Activated T-helper 2 cell treated with anti-CD3 and anti-CD28 coated beads, Interferon-gamma antibody, Interleukin-2, Interleukin-4, amounts not matched to agents 10 μg/mL and 5 μg/mL and 100 μg/mL, durations not matched to agents 14 hours and 24 hours and 36 hours (primary cell): ENCODE results near the gene SLC17A9. TPM values are rescaled to one million over a fixed set of nuclear protein-coding genes. Genes with fewer than 3 reads are reported as not detected.

ENCODE experiments used
- DNase-seq: peaks from one replicate; pipeline ENCODE4 v3.0.0; 2021; ENCODE audit warnings: low spot score
- H3K27ac Mint-ChIP-seq: one replicate; pipeline ENCODE4 v1.8.0; 2021; ENCODE audit warnings: mixed read lengths
- H3K27me3 Mint-ChIP-seq: one replicate; pipeline ENCODE4 v1.8.0; 2021; ENCODE audit warnings: low read depth, mixed read lengths
- H3K36me3 Mint-ChIP-seq: one replicate; pipeline ENCODE4 v1.8.0; 2021; ENCODE audit warnings: low read depth, mixed read lengths
- H3K4me1 Mint-ChIP-seq: one replicate; pipeline ENCODE4 v1.8.0; 2021; ENCODE audit warnings: low read depth, mixed read lengths
- H3K4me3 Mint-ChIP-seq: one replicate; pipeline ENCODE4 v1.8.0; 2021; ENCODE audit warnings: low read depth, mild to moderate bottlenecking, moderate library complexity, mixed read lengths
- H3K9me3 Mint-ChIP-seq: one replicate; pipeline ENCODE4 v1.8.0; 2021; ENCODE audit warnings: mixed read lengths
- intact Hi-C: fragments of 100-400 bp; cut with micrococcal nuclease; formaldehyde crosslinking; loops from one replicate; pipeline ENCODE4 v1.15.1; 2023
- total RNA-seq: library from RNA; stranded (reverse); gene quantifications from 2 replicates; pipeline ENCODE4 v1.2.3, GENCODE V29; 2022

The SLC17A9 gene
- total RNA-seq, 1 donor from 2014 or later = 21.4 TPM

DNA sequence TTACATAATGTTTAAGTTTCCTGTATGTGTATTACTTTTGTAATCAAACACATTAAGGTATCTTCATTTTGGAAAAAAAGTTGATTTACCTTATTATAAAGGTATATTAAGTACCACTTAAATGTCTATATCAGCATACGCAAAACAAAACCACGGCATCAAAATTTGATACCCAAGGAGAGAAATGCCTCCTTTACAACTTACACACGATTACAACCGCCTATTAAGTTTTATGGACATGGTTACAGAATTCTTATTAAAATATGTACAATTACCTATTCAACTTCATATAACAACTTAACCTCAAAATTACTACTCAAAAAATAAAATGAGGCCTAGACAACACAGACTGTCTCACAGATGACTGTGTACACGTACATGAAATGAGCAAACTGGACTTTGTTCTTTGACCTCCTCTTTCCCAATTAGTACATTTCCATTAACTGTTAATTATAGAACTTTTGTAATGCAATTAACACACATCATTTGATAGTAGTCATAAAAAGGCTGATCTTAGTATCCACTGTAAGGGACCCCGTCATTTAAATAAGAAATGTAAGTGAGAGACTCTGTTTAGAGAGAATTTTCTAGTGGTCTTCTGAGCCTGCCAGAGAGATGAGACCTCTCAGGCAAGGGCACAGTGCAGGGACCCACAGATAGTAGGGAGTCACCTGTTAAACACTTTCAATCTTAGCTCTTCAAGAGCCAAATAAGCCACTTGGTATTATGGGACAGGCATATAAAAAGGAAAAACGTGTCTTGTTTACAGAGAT lies 28.7 kb upstream of the SLC17A9 start:
- Mint-ChIP-seq H3K27me3 (no peaks in the 10 kb centered on the region), H3K4me3 (peak overlapping the region; percentile 96), H3K27ac (peak overlapping the region; percentile 95), H3K9me3 (no peaks in the 10 kb centered on the region), H3K36me3 (peaks cover 31% of the 10 kb centered on the region), H3K4me1 (peaks cover 58% of the 10 kb centered on the region)
- intact Hi-C loops = no loop called here
- DNase-seq = no peak

DNA sequence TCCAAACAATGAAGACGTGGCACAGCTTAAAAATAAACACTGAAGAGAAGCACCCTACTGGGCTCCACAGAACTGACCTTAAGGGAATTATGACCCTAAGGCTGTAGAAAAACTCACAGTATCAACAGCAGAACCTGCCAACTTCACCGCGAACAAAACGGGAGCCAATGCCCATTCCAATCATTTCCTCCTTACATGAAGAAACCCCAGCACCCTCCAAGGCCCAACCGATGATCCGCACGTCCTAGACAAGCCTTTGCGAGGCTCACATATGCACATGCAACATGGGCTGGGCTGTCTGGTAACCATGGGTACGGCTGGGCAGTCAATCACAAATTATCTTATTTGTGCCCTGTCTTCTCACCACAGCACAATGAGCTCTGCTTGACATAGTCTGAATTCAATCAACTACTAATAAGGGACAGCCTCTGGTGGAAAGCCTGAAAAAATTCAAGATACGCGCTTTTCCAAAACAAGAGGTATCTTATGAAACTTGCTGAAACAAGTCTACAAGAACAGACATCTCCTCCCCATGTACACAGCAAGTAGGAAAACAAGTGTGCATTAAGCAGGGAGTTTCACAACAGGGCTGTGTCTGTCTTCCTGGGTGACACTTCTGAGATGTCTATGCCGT lies 27.9 kb upstream of the SLC17A9 start:
- intact Hi-C loops = loop anchor here (1.0 to 5.0 kb wide), 2 partner anchors 24 to 62 kb away; partner anchors contain the start of gene TCFL5
- peak overlapping the region; percentile 95 for H3K27ac Mint-ChIP-seq
- no peaks in the 10 kb centered on the region for H3K27me3 Mint-ChIP-seq

DNA sequence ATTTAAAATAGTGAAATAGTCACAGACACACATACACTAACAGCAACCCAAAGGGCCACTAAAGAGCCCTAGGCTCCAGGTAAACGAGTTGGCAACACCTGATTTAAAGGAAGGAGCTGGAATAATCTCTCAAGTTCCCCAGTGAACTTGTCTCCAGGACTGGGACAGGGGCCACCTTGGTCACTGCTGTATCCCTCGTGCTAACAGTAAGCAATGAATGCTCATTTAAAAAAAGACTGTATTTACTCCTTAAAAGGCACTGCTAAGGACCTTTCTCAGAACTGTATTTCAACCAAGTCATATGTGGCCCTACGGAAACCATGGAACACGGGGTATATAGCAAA lies 27.5 kb upstream of the SLC17A9 start:
- Mint-ChIP-seq H3K4me3 (peak overlapping the region; percentile 96), H3K4me1 (peaks cover 51% of the 10 kb centered on the region), H3K27ac (peak overlapping the region; percentile 95), H3K9me3 (no peaks in the 10 kb centered on the region), H3K27me3 (no peaks in the 10 kb centered on the region), H3K36me3 (peaks cover 31% of the 10 kb centered on the region)
- intact Hi-C loops = loop anchor here (1.0 to 5.0 kb wide), 2 partner anchors 25 to 63 kb away; partner anchors contain the start of gene TCFL5
- DNase-seq = no peak

More for the DNA sequence above, 27.9 kb upstream of the SLC17A9 start:
- no peak for DNase-seq
- no peaks in the 10 kb centered on the region for H3K9me3 Mint-ChIP-seq
- H3K36me3 Mint-ChIP-seq = peaks cover 31% of the 10 kb centered on the region
- peaks cover 52% of the 10 kb centered on the region for H3K4me1 Mint-ChIP-seq
- H3K4me3 Mint-ChIP-seq = peak overlapping the region; percentile 96

DNA sequence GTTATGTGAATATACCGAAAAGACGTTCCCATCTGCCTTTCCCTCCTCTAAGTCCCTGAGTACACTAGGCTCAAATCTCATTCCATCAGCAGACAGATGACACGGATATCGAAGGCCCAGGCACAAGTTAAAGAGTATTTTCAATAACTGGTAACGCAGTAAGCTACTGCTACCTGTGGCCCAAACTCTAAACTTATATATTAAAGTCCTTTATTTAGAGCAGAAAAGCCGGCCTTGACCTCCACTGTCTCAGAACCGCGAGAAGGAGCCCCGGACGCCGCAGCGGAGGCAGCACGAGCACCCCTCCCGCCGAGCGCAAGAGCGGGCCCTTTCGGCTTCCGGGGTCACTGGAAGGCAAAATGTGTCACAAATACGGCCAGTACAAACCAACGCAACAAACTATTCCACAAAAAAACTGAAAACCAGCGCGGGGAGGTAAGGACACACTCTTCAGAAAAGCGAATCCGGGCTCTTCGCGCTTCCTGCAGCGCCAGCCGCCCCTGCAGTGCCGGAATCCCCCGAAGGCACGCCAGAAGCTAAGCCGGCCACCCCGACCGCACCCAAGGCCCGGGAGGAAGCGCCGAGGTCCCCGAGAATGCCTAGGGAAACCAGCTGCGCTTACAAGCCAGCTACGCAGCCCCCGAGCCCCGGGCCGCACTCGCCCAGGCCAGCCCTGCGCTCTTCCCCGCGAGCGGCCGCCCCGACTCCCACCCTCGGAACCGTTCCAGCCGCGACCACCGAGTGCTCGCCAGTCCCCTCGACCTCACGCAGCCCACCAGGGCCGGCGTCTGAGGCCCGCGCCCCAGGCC lies 26.9 kb upstream of the SLC17A9 start:
- H3K9me3 Mint-ChIP-seq = no peaks in the 10 kb centered on the region
- peaks cover 27% of the 10 kb centered on the region for H3K36me3 Mint-ChIP-seq
- intact Hi-C loops = loop anchor here (1.0 to 5.0 kb wide), 2 partner anchors 25 to 63 kb away; partner anchors contain the start of gene TCFL5
- peaks cover 51% of the 10 kb centered on the region for H3K4me1 Mint-ChIP-seq
- peak overlapping the region; percentile 96 for H3K4me3 Mint-ChIP-seq
- no peaks in the 10 kb centered on the region for H3K27me3 Mint-ChIP-seq
- peak overlapping the region; percentile 95 for H3K27ac Mint-ChIP-seq
- DNase-seq = peak; percentile 43

DNA sequence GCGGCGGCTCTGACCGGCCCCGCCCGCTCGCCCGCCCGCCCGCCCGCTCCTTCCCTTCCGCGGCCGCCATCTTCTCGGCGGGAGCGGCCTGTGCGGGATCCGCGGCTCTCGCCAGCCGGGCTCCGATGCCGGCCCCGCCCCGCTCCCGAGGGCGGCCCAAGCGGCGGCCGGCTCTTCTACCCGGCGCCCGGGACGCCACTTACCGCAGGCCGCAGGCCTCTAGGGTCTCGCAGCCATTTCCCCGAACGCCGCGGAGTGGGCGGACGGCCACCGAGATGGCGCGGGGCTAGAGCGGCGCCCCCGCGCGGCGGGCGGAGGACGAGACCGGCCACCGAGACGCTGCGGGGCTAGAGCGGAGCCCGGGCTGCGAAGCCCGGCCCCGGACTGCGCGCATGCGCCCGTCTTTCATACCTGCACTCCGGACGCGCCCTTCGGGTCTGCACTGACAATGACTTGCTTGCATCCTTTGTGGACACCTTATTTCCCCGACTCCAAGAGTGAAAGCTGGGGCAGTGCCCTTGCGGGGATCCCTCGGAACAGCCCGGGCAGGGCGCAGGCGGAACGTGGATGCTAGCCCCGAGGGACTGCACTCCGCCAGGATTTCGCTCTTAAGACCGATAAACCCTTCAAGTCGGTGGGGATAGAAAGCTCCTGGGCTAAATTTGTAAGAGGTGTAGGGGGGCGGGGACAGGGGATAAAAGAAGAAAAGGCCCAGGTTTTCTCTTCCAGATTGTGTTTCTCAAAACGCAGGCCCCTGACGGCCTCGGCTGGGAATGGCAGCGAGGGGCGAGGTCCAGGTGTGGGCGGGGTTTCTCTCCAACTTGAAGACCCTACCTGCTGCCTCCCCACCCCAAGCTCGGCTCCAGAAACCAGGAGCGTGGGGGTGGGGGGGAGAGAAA lies 26.0 kb upstream of the SLC17A9 start, which contains the start of gene DIDO1:
DIDO1 (minus strand) TSS at position 277 of the 899 bp plus-strand sequence.
- Mint-ChIP-seq H3K36me3 (peaks cover 27% of the 10 kb centered on the region), H3K9me3 (no peaks in the 10 kb centered on the region), H3K4me3 (peak within 1 kb of the TSS; percentile 96), H3K27me3 (no peaks in the 10 kb centered on the region), H3K27ac (peak within 1 kb of the TSS; percentile 95), H3K4me1 (peaks cover 52% of the 10 kb centered on the region)
- peak; percentile 86 for DNase-seq
- intact Hi-C loops = loop anchor here (5.0 kb wide), 1 partner anchor 64 kb away; the partner anchor contains the start of gene TCFL5

DNA sequence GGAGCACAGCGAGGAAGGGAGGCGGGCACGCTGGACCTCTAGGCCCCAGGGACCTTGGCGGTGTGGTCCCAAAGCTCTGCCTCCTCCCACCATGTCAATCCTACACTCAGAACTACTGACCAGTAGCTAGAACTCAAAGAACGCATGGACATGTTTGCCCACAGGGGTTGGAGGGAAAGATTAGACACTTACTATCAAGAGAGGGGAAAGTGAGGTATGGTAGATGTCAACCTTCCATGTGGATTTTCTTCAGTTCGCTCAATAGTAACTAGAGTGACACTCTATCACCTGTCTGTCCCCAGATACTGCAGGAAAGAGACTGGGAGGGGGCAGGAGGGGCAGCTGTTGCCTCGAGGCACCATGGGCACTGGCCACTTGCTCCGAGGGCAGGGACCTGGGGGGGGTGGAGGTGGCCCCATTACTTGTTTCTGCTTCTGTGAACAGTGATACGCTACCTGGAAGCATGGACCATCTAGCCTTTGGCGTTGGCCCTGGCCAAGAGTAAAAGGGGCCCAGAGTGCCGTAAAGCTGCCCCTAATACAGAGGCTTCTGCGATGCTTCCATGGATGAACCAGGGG lies 25.3 kb upstream of the SLC17A9 start:
- intact Hi-C loops = loop anchor here (5.0 kb wide), 1 partner anchor 65 kb away; the partner anchor contains the start of gene TCFL5

DNA sequence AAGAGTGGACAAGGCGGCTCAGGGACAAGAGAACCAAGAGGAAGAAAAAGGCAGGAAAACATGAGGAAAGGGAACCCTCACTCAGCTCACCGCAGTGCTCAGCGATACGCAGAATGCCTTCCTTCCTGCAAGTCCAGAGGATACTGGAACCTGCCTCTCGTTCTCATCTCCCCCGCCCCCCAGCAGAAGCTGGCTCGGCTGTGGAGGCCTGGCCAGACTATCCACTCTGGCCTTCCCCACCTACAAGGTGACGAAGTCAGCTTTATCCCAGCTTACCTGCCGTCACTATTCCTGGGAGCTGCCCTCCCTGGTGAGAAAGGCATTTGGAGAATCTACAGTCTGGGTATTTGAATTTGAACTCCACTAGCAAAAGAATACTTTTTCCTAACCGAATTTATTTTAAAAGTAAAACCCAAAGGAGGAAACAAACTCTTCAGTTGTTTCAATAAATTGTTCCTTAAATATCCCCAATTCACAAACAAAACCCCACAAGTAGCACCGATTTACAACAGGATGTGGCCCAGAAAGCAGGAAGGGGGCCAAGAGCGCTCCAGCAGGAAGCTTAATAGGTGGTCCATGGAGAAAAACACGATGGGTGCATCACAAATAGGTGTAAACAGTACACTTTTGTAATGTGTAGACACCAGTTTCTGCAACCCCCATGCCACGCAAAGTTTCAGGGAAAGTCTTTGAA lies 24.1 kb upstream of the SLC17A9 start:
- H3K9me3 Mint-ChIP-seq = no peaks in the 10 kb centered on the region
- no peaks in the 10 kb centered on the region for H3K27me3 Mint-ChIP-seq
- peak overlapping the region; percentile 88 for H3K4me3 Mint-ChIP-seq
- no peak for DNase-seq
- peak overlapping the region; percentile 75 for H3K27ac Mint-ChIP-seq
- intact Hi-C loops = loop anchor here (5.0 kb wide), 1 partner anchor 66 kb away; the partner anchor contains the start of gene TCFL5
- H3K36me3 Mint-ChIP-seq = peaks cover 23% of the 10 kb centered on the region
- H3K4me1 Mint-ChIP-seq = peaks cover 49% of the 10 kb centered on the region

More for the DNA sequence above, 25.3 kb upstream of the SLC17A9 start:
- no peaks in the 10 kb centered on the region for H3K9me3 Mint-ChIP-seq
- H3K4me3 Mint-ChIP-seq = peak overlapping the region; percentile 87
- DNase-seq = no peak
- peaks cover 27% of the 10 kb centered on the region for H3K36me3 Mint-ChIP-seq
- H3K4me1 Mint-ChIP-seq = peaks cover 51% of the 10 kb centered on the region
- H3K27me3 Mint-ChIP-seq = no peaks in the 10 kb centered on the region
- peak overlapping the region; percentile 75 for H3K27ac Mint-ChIP-seq

DNA sequence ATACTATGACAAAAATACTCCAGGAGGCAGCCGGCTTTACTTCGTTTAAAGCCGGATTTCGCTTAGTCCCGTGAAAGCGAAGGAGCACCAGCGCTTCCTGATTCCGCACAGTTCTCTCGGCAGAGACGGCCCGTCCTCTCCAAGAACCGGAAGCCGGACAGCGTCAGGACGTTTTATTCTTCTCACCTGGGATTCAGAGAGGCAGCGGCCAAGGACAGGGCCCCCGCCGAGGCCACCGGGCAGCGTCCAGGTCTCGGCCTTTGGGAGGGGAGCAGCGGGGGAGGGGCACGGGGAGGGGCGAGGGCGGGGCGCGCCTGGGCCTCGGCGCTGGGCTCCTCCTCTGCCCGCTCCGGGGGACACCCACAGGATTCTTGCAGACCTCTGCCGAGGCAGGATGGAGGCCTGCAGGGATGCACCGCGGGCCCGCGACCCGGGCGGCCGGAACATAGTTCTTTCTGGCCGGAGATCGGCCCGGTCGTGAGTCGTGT lies 23.4 kb upstream of the SLC17A9 start:
- H3K4me1 Mint-ChIP-seq = peaks cover 47% of the 10 kb centered on the region
- peak overlapping the region; percentile 75 for H3K27ac Mint-ChIP-seq
- no peaks in the 10 kb centered on the region for H3K27me3 Mint-ChIP-seq
- H3K9me3 Mint-ChIP-seq = no peaks in the 10 kb centered on the region
- peak overlapping the region; percentile 88 for H3K4me3 Mint-ChIP-seq
- peaks cover 22% of the 10 kb centered on the region for H3K36me3 Mint-ChIP-seq
- peak; percentile 37 for DNase-seq
- intact Hi-C loops = loop anchor here (1.0 to 5.0 kb wide), 2 partner anchors 8 to 67 kb away; partner anchors contain the start of gene TCFL5

DNA sequence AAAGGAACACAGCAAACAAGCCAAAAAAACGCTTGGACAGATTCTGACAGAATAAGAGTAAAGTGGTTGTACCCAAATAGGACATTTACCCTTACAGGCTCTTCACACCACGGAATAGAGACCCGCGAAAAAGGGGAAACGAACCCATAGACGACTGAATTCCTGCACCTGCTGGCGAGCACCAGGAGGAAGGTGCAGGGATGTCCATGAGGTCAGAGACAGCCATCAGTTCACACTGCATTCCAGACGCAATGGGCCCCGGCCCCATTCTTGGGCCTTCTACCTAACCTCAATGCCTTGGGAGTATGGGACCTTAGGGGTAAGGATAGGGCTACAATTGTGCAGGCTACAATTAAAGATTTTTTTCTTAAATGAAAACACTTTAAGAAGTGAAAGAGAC lies 21.0 kb upstream of the SLC17A9 start:
- Mint-ChIP-seq H3K4me3 (no peak overlapping the region), H3K27me3 (no peaks in the 10 kb centered on the region), H3K36me3 (peaks cover 7% of the 10 kb centered on the region), H3K9me3 (no peaks in the 10 kb centered on the region), H3K4me1 (peaks cover 36% of the 10 kb centered on the region), H3K27ac (no peak overlapping the region)
- intact Hi-C loops = no loop called here
- no peak for DNase-seq

DNA sequence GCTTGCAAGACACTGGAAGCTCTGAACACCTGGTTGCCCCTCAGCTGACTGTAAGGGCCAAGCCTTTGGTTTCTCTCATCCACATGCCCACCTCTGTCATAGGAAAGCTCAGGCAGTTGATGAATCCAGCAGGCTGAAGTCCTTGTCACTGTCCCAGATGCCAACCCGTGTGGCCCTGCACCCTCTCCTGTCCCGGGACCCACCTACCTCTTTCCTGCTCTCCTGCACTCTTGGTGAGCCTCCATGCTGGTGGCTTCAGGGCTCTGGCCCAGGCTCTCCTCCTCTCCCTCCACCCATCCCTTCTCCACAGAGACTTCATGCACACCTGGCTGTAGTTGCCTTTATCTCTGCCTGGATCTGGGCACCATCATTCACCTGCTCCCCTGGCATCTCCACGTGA lies 18.5 kb upstream of the SLC17A9 start:
- H3K4me1 Mint-ChIP-seq = peaks cover 25% of the 10 kb centered on the region
- no peak overlapping the region for H3K4me3 Mint-ChIP-seq
- H3K36me3 Mint-ChIP-seq = peaks cover 11% of the 10 kb centered on the region
- no peak for DNase-seq
- no peaks in the 10 kb centered on the region for H3K9me3 Mint-ChIP-seq
- H3K27ac Mint-ChIP-seq = no peak overlapping the region
- no peaks in the 10 kb centered on the region for H3K27me3 Mint-ChIP-seq
- intact Hi-C loops = no loop called here
